Fibroblast of pulmonary artery (primary cell): ENCODE results near the gene NRXN3.
"Not testable (repeated sequence)": the region's sequence is repeated elsewhere in the genome, so short reads cannot be mapped to it uniquely, and the experiment has no call there.

Source experiments
- DNase-seq: peaks from one replicate; pipeline ENCODE4 v3.0.0-alpha.2; 2010; ENCODE audit warnings: low read depth
- H3K4me3 ChIP-seq: replicated peaks from 2 replicates; pipeline ENCODE4 v1.5.1; 2011; ENCODE audit warnings: low read depth, mild to moderate bottlenecking, control low read depth, low read length, moderate library complexity
- CTCF ChIP-seq: IDR thresholded peaks from 2 replicates; pipeline ENCODE4 v1.5.1; 2011; ENCODE audit warnings: mild to moderate bottlenecking, control low read depth, low read length, inconsistent platforms; ENCODE audit errors: missing control alignments

Gene NRXN3

DNA sequence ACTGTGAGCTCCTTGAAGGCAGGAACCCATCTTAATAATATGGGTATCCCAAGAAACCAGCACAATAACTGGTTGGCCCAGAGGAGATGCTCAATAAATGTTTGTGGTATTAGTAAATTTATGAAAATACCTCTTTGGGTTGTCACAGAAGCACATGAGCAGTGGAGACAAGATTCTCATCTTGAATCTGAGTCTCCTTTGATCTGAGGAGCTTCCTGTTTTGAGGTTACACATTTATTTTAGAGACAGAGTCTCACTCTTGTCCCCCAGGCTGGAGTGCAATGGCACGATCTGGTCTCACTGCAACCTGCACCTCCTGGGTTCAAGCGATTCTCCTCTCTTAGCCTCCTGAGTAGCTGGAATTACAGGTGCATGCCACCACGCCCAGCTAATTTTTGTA lies 247.4 kb downstream of the NRXN3 start:
- no peak overlapping the region for H3K4me3 ChIP-seq
- DNase-seq = no peak
- TF ChIP-seq CTCF = no peak

DNA sequence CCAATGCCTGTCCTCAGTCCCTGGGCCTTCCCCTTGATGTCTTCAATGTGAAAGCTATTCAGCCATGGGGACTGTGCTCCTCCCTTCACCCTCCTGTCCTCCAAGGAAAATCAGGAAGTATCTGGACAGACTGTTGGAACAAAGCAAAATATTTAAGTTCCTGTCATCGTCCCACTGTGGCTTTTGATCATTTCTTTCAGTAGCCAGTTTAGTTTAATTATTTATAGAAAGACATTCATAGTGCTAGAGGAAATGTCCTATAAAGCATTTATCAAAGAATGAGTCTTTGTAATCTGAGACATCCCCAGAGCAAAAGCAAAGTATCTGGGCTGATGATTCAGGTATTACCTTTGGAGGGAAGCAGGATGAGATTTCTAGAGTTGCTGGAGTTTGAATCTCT lies 254.1 kb downstream of the NRXN3 start:
- no peak for DNase-seq
- no peak overlapping the region for H3K4me3 ChIP-seq
- TF ChIP-seq CTCF = no peak

DNA sequence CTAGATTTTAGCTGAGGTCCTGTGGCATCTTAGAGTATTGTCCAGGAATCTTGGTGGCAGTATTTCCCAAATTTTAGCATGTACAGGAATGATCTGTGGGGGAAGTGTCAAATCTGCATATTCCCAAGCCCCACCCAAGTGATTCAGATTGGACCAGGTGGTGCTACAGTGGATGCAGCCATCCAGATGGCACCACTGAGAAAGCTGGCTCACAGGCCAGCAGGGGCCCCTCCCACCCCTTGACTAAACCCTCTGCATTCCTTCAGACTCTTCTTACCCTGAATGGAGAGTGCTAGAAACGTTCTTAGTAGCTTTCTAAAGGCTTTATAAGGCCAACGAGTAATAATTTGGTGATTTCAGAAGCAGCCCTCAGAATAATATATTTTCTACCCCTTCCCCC lies 255.2 kb downstream of the NRXN3 start:
- TF ChIP-seq CTCF = no peak
- no peak overlapping the region for H3K4me3 ChIP-seq
- DNase-seq = no peak

DNA sequence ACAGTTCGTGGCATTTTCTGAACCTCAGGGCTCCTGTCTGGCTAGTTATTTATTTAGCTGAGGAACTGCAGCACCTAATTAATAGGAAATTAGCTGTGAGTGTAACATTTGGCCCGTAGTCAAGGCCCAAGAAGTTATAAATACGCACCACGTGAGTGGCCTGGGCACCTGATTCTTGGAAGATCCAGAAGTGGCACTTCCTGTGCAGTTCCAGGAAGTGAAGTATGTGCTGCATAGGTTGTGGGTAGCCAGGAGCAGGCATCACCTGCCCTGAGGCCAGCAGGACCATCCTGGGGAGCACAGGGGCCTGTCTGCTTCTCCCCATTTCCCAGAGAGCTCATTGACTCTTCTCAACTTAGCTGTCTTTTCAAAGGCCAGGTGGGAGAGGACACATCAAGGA lies 255.6 kb downstream of the NRXN3 start:
- DNase-seq = no peak
- H3K4me3 ChIP-seq = no peak overlapping the region
- no peak for TF ChIP-seq CTCF

DNA sequence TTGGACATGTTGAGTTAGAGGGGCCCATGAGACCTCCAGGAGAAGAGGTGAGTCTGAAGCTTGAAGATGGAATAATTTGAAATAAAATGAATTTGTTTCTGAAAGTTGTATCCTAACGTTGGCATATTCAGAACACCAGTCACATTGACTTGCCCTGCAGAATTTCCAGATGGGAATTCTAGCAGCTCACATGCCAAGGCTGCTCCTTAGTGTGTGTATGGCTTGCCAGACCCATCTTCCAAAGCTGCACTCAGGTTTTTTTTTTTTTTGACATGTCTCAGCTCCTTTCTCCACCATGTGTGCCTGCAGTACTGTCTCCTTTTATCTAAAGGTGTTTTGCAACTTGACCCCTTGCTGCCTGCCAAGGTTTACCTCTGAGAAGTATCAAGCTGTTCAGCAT lies 261.9 kb downstream of the NRXN3 start:
- no peak for TF ChIP-seq CTCF
- no peak for DNase-seq

GRCh38 chr14:78437448-78437847 lies 267.3 kb downstream of the NRXN3 start:
- not testable (repeated sequence) for DNase-seq, H3K4me3 ChIP-seq

More for the DNA sequence above, 261.9 kb downstream of the NRXN3 start:
- no peak overlapping the region for H3K4me3 ChIP-seq

- no peak for TF ChIP-seq CTCF
- H3K4me3 ChIP-seq = no peak overlapping the region
- DNase-seq = no peak
Measured at GRCh38 chr14:78440356-78440894, 270.3 kb downstream of the NRXN3 start.
